HG03159 (cell line): ENCODE data around the gene DDX31.
A peak's percentile ranks its signal among the peaks of the same experiment; 100 is the strongest.
"Not testable (repeated sequence)": the region's sequence is repeated elsewhere in the genome, so short reads cannot be mapped to it uniquely, and the experiment has no call there.

Experiments used
- ATAC-seq: cut with Tn5 transposase; IDR thresholded peaks from one replicate; pipeline ENCODE4 v1.9.1; 2021; ENCODE audit warnings: mild to moderate bottlenecking, moderate library complexity; ENCODE audit not compliant: unreplicated experiment

The DDX31 gene

GRCh38 chr9:132669698-132670456, at the start of gene DDX31:
Gene DDX31, minus strand, starts transcription at chr9:132669983. Its CDS starts 49 bp downstream, at chr9:132669934.
- peak; percentile 71 for ATAC-seq

GRCh38 chr9:132718381-132718928, 48.7 kb upstream of the DDX31 start:
- ATAC-seq: not testable (repeated sequence)

DNA sequence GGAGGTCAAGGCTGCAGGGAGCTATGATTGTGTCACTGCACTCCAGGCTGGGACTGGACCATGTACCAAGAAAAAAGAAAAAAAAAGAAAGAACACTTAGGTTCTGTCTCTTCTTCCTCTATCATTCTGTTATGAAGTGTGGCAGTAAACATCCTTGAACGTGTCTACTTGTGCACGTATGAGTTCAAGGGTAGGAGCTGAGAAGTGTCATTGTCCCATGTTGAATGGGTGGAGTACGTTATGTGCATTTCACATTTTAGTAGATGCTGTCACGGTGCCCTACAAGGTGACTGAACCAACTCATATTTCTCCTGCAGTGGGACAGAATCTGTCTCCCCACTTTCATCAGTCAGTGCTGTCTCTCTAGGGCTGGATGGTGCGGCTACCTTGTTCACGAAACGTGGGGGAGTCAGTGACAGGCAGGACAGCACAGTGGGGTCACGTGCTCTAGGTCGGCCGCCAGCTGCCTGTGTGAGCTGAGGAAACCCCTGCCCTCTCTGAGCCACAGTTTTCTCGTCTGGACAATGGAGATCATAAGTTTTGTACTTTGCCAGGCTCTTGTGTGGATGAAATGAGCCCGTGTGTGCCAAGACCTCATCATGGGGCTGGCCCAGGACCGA, 47.7 kb upstream of the DDX31 start:
- no peak for ATAC-seq

DNA sequence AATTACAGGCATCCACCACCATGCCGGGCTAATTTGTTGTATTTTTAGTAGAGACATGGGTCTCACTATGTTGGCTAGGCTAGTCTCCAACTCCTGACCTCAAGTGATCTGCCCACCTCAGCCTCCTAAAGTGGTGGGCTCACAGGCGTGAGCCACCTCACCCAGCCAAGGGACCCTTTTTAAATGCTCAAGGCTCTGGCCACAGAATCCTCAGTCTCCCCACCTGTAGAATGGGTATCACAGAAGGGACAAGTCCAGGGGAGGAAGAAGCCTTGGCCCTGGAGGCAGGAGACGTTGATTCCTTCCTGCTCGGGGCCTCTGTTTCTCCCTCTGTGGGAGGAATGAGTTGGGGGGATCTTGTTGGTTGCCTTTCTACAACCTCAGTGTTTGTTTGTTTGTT, 46.2 kb upstream of the DDX31 start:
- no peak for ATAC-seq

DNA sequence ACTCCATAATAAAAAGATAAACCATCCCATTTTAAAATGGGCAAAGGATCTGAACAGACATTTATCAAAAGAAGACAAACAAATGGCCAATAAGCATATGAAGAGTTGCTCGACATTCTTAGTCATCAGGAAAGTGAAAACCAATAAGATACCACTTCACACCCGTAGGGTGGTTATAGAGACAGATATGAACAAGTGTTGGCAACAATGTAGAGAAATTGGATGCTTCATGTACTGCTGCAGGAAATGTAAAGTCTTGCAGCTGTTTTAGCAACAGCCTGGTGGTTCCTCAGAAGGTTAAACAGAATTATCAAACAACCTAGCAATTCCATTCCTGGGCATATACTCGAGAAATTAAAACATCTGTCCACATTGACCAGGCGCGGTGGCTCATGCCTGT, 43.0 kb upstream of the DDX31 start:
- ATAC-seq: no peak

DNA sequence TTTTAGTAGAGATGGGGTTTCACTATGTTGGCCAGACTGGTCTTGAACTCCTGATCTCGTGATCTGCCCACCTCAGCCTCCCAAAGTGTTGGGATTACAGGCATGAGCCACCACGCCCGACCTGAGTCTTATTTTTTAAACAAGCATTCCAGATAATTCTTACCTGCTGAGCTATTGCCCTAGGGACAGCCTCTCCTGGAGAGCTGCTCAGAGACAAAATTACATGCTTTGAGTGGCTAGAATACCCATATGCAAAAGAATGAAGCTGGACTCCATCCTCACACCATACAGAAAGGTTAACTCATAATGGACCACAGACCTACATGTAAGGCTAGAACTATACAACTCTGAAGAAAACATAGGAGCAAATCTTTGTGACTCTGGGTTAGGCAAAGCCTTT, 42.1 kb upstream of the DDX31 start:
- ATAC-seq: no peak

GRCh38 chr9:132711152-132711551, 41.4 kb upstream of the DDX31 start:
- not testable (repeated sequence) for ATAC-seq

DNA sequence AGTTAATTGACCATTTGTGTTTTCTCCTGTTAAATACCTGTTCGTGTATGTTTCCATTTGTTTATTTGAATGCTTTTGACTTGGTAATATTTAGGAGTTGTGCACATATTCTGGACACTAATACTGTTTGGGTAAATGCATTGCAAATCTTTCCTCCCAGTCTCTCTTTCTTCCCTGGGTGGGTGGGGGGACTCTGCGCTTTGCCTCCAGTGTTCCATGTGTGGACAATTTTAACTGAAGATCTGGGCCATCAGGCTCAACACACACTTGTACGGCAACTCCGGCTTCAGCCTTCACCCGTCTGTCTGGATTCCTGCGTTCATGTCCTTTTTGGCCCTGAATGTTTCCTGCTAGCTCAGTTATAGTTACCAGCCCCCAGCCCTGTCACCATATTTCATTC, 40.5 kb upstream of the DDX31 start:
- ATAC-seq: no peak

GRCh38 chr9:132708769-132709430, 39.1 kb upstream of the DDX31 start:
- ATAC-seq: no peak

DNA sequence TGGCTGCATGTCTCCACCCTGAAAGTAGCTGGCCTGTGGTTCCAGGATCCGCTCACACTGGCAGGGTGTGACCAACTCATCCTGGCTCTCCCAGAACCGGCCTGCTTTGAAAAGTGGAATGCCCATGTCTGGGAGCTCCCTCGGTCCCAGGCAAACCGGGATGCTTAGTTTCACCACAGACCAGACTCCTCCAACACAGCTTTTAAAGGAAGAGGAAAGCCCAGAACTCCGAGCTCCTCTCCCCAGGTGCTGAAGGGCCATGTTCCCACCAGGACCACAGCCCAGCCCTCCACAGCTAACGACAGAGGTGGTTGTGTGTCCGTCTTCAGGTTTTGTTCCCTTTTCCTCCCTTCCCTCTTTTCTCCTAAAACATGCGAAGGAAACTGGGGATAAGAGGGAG, 38.5 kb upstream of the DDX31 start:
- ATAC-seq: no peak

DNA sequence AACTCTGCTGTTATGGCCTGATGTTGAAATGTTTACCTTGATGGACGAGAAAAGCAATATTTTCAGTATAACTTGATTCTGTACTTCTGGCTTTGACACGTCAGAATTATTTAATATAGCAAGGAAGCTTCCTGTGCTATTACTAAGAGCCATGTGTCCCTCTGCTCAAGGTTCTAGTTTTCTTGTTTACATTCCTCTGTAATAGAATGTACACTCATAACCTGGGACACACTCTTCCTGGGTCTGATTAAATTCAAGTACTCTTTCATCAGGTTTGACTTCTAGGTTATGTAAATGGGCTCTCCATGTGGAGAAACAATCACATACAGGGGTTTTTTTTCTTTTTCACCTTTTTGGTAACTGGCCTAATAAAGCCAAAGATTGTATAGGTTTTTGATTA, 33.6 kb upstream of the DDX31 start:
- no peak for ATAC-seq

- no peak for ATAC-seq
Measured at GRCh38 chr9:132702254-132702653, 32.5 kb upstream of the DDX31 start.

DNA sequence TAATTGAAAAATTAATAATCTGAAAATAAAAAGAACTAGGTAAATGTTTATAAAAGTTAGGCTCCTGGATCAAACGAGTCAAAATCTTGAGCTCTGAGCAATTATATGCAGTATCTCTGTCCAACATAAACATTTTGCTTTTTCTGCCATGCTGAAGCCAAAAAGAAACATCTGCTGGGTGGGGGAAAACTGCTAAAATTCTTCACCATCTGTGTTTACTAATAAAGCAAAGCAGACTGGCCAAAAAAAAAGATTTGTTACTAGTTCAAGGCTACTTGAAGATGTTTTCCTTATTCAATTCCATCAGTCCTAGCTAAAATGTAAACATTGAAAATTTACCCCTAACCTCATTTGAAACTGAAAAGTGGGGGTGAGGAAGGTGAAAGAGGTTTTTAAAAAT, 30.2 kb upstream of the DDX31 start:
- ATAC-seq: no peak

DNA sequence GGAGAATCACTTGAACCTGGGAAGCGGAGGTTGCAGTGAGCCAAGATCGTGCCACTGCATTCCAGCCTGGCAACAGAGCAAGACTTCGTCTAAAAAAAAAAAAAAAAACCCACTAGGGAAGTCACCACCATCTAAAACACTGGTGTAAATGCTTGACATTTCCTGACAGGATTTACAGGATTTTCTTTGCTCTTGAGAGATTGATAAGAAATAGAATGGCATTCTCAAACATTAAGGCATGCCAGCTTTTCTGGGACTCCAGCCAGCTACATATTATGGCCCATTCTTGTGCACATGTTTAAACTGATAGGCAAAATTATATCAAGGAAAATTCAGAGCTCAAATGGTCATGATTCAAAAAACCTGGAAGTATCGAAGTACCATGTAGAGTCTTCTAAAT, 29.2 kb upstream of the DDX31 start:
- ATAC-seq: no peak

GRCh38 chr9:132697230-132697629, 27.4 kb upstream of the DDX31 start:
- ATAC-seq: no peak

- ATAC-seq: no peak
Measured at GRCh38 chr9:132694144-132694543, 24.4 kb upstream of the DDX31 start.

GRCh38 chr9:132690696-132691095, 20.9 kb upstream of the DDX31 start:
- ATAC-seq: no peak

GRCh38 chr9:132683873-132684272, 14.1 kb upstream of the DDX31 start:
- ATAC-seq: no peak

DNA sequence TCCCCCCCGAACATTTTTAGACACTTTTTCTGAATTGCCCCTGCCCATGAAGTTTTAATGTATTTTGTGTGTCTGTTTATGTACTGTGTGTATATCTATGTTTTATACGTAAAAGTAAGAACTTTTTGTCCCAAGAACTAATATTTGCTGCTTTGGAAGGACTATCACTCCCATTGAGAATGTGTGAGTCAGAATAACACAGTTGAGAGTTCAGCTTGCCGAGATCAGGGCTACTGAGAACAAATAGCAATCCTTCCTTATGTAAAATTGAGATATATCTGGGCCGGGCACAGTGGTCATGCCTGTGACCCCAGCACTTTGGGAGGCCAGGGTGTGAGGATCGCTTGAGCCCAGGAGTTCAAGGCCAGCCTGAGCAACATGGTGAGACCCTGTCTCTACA, 11.8 kb upstream of the DDX31 start:
- ATAC-seq: no peak

DNA sequence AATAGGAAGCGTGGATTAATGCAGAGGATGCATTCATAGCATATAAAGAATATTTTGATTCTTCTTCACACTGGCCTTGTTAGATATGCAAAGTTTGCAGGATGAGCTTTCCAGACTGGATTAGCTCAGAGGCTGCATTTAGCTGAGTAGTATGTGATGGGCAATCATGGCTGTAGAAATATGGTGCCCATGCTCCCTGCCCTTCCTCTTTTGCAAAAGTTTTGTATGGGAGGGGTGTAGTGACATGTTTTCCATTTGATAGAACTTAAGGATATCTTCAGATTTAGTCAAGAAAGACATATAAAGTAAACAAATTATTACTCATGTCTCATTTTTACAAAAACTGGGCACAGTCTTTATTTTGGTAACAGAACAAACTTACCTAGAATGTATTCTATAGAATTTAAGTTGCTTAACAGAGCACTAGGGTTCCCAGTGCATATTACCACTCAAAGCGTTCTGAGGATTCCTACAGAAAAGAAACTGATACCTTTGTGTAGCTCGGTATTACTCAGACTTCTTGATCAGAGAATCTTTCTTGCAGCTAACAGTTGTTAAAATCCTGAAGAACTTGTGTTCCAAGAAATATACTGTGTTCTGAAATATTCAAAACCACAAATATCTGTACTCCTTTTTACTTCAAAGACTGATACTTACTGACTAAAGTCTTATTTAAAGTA, 10.3 kb upstream of the DDX31 start:
- ATAC-seq: no peak

DNA sequence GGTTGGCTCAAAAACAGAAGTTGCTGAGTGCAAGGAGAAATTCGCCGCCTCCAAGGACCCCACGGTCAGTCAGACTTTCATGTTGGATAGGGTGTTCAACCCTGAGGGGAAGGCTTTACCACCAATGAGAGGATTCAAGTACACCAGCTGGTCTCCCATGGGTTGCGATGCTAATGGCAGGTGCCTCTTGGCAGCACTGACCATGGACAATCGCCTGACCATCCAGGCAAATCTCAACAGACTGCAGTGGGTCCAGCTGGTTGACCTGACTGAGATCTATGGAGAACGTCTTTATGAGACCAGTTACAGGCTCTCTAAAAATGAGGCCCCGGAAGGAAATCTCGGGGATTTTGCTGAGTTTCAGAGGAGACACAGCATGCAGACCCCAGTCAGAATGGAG, 8.2 kb upstream of the DDX31 start:
- no peak for ATAC-seq
